ENCODE results near the gene SGCD.

SGCD gene

DNA sequence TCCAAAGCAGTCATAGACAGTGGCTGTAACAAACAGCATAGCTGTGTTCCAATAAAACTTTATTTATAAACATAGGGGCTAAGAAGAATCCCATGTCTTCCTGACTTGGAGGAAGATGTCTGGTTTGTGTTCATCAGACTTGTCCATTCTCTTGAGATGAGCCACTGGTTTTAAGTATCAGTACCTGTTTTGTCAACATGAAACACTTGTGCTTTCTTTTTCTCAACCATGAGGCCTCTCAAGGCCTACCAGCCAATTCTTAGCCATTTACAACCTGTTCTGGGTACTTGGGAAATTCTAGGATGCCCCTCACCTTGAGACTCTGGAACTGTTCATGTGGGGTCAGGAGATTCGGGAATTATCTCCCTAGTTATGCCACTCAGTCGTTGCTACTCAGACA lies 368.8 kb downstream of the SGCD start:
- DNase-seq (ENCODE audit: low read depth) = no peak

GRCh38 chr5:156698323-156698722 lies 371.4 kb downstream of the SGCD start:
- DNase-seq (ENCODE audit: low read depth) = no peak

DNA sequence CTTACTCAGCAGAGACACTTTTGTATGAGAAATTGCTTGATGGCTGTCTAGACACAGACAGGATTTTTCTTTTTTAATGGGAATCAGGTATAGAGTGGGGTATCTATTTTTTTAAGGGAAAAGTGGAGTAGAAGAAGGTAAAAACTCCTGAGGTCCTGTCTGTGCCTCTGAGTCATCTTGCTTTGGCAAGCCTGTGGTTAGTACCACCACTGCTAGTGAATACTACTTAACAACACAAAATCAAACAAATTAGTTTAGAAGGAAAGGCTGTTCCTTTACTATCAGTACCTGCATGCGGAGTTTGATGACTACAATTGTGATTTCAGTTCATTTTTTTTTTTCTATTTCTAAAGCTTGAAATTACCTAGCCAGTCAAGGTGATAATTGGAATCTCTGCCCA lies 372.2 kb downstream of the SGCD start:
- no peak for DNase-seq (ENCODE audit: low read depth)

DNA sequence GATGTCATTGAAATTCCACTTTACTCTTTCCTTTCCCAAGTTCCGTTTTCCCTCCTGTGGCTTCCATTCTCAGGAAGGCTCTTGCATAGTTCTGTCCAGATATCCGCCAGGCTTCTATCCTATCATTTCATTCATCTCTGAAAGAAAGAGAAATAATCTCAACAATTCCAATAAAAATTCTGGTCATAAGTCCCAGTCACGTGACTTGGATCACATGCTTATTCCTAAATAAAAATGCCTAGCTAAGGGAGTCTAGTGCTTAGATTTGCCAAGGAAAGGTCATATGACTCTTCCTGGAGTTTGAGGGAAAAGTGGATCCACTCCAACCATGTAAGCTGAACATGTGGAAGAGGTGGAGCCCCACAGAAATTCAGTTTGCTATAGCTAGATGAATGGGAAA lies 377.2 kb downstream of the SGCD start:
- no peak for DNase-seq (ENCODE audit: low read depth)

GRCh38 chr5:156706631-156707030 lies 379.7 kb downstream of the SGCD start:
- no peak for DNase-seq (ENCODE audit: low read depth)

GRCh38 chr5:156707750-156708149 lies 380.8 kb downstream of the SGCD start:
- no peak for DNase-seq (ENCODE audit: low read depth)

DNA sequence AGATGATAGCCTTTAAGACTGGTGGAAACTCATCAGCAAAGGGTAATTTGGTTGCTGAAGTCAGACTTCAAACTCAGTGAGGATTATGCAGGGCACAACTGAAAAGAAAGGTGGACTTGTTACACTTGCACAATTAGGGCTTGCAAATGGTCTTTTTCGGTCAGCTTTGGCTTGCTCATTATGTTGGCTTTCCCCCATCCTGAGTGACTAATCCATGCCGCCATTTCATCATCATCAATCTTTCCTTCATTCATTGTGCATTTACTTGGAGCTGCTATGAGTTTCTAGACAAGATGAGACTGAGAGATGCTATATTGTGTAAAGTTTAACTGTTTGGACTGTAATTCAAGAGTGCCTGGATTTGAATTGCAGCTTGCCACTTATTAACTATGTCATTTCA lies 388.3 kb downstream of the SGCD start:
- DNase-seq (ENCODE audit: low read depth) = no peak

DNA sequence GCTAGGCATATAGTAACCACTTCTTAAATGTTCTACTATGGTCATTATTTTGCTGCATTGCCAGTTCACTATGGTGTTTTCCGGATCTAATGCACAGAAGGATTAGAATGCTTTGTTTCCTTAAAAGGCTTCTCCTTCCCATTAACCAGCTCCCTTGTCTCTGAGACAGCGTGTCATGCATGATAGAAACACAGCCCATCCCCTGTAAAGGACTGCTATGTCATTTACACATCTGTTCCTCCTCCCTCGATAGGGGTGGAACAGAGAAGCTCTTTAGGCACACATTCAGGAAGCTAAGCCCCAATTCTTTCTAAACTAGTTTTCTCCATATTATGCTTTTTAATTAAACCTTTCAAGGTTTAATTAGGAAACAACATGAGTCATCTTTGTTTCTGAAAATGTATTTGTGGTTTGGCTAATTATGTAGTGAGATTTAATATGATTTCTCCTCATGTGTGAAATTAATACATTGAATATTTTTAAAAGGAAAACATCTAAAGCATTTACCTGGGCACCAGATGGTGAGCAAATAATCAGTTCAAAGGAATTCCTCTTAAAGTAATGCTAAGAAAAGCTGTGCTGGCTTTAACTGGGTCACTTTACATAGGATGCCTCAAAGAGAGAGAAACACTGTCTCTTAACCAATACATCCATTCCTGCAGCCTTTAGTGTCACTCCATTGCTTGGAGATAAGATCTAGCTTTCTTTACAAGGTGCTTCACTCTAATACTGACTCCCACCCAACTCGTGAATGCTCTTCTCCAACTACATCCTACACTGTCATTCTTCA lies 389.8 kb downstream of the SGCD start:
- no peak for DNase-seq (ENCODE audit: low read depth)

DNA sequence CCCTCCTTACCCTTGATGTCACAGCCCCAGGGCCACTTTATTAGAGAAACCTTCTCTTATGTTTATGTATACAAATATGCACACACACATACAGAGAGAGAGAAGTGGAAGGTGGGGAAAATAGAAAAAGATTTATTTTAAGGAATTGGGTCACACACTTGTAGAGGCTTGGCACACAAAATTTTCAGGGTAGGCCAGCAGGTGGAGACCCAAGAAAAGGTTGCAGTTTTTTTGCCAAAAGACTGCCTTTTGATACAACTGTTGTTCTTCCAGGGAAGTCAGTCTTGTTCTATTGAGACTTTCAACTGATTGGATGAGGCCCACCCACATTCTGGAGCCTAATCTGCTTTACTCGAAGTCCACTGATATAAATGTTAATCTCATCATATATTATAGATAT lies 392.0 kb downstream of the SGCD start:
- DNase-seq (ENCODE audit: low read depth) = no peak

DNA sequence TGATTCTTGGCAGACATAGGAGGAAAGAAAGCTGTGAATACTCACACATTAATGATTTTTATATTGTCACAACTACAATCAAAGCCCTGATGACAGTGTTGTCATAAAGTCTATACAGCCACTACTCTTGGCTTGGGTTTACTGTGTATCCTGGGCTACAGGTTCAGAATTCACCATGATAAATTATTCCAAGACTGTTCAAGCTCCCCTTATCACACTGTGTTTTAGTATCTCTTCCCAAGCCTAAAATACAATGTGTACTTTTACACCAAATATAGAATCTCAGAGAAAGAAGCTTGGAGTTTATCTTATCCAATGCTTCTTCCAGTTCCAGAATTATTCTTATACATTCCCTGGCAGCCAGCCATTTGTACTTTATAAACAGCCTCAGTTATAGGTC lies 395.4 kb downstream of the SGCD start:
- DNase-seq (ENCODE audit: low read depth) = no peak

GRCh38 chr5:156735477-156735876 lies 408.5 kb downstream of the SGCD start:
- no peak for DNase-seq (ENCODE audit: low read depth)

DNA sequence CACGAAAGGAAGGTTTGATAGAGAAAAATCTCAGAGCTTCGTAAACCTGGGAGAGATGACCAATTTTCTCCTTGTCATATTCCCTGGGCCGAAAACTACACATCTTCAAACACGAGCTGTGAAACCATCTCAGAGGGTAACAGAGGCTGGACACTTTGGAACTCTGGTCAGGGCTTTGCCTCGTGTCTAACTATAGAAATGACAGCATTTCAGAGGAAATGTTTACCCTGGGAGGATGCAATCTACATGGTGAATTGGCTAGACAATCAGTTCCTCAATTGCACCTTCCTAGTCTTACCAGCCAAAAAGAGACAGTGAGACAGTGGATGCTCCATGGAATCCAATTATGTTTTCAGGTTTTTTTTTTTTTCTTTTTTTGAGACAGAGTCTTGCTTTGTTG lies 414.6 kb downstream of the SGCD start:
- DNase-seq (ENCODE audit: low read depth) = no peak

DNA sequence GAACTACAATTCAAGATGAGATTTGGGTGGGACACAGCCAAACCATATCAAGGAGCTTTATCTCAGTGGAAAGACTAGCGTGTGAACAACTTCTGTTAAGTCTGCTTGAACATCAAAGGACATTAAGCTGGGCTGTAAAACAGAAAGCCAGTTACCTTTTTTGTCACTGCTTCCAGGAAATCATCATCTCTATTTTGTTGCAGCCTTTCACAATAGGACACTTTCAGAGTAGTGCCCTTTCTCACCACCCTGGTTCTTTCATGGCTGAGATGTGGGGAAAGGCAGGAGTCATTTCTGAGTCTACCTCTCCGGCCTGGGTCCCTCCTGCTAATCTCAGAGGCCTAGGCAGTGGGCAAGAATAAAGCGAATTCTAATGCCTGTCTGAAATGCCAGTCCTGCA lies 426.9 kb downstream of the SGCD start:
- no peak for DNase-seq (ENCODE audit: low read depth)

DNA sequence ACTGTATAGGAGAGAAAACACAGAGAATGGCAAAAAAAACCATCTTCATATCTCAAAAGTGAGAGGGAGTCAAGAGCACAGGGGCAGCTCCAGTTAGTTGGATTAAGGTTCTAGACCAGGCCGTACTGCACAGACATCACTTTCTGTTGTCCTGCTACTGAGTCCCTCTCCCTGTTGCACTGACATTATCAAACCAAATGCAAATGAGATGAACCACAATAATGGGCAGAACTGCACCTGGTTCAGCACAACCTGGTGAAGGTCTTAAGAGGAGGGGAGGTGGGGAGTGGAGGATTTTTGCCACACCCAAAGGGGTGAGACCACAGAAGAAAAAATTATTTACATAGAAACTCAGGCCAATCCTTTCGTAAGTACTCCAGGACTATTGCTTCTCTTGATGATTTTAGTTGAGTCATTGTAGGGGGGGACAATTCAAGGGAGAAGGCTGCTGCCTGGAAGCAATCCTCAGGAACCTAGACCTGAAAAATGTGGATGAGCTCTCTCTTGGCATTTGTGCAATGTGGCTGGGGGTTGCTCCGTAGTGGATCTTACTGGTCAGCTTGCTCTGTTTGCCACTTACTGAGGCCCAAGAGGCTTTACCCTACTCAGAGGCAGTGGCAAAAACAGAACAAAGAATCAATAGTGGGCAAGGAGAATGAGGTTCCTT lies 428.6 kb downstream of the SGCD start:
- DNase-seq (ENCODE audit: low read depth) = no peak

DNA sequence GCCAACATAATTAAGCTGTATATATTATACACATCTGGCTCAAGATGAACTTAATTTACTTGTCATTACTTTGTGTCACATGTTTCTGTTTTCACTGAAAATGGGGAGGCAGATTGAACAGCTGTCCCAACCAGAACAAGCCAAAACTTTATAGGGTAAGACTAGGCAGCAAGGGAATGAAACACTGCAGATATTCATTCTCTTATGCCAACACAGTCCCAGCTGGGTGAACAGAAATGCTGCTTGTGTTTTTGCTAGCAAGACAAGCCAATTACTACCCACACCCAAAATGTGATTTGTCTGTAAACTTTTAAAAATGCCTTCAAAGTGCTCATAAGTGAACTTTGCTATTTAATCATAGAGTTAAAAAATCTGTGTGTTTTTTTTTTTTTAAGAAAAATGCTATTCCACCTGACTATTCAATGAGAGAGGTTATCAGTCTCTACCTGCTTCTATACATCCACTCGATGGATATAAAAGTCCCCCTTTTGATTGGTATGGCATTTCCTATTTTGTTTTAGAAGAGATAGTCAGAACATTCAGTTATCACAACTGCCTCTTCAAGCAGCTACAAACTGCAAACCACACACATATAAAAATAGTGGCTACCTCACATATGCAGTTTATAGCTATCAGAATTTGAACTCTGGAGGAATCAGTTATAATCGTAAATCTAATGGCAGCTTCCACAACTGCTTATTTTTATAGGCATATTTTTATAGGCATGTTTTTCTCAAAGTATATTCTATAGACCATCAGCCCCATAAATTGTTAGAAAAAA lies 431.2 kb downstream of the SGCD start:
- no peak for DNase-seq (ENCODE audit: low read depth)

GRCh38 chr5:156759156-156759555 lies 432.2 kb downstream of the SGCD start:
- DNase-seq (ENCODE audit: low read depth) = no peak

- no peak for DNase-seq (ENCODE audit: low read depth)
These were observed 435.8 kb downstream of the SGCD start for GRCh38 chr5:156762771-156763170.

- no peak for DNase-seq (ENCODE audit: low read depth)
These were observed 437.4 kb downstream of the SGCD start for GRCh38 chr5:156764176-156764971.

DNA sequence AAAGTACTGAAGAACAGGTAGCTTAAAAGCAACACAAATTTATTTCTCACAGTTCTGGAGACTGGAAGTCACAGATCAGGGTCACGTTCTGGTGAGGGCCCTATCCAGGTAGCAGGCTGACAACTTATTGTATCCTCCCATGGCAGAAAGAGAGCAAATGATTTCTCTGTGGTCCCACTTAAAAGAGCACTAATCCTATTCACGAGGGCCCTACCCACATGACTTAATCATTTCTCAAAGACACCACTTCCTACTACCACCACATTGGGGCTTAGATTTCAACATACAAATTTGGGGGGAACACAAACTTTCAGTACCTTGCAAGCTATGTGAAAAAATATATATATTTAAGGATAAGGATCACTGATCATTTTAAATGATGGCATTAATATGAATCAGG lies 447.3 kb downstream of the SGCD start:
- DNase-seq (ENCODE audit: low read depth) = no peak

- no peak for DNase-seq (ENCODE audit: low read depth)
These were observed 451.3 kb downstream of the SGCD start for GRCh38 chr5:156778139-156778706.

DNA sequence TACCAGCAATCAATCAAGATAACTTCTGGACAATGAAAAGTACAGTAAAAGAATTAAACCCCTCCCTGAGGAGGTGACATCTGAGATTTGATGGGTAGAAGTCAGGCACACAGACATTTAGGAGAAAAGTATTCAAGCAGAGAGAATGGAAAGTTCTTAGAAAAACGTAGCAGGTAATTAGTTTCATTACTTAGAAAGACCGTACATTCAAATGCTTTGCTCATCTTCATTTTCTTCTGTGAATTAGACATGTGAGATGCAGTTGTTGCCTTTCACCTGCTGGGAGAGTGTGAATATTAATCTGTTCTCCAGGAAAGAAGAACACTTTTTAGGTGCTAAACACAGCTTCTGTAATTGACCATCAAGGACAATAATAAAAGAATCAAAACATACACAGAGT lies 451.8 kb downstream of the SGCD start:
- DNase-seq (ENCODE audit: low read depth) = no peak

- DNase-seq (ENCODE audit: low read depth) = no peak
These were observed 452.5 kb downstream of the SGCD start for GRCh38 chr5:156779436-156779835.
